OCI-LY1 (cell line): ENCODE results near the gene FANCC.

Source experiments
- H2AFZ ChIP-seq: fragments of 200-600 bp; sonication (generic), shearing (Covaris generic); 2 replicates; pipeline ENCODE4 v1.6.0; 2014; ENCODE audit warnings: antibody characterized with exemption, mild to moderate bottlenecking, low read length
- H3F3A ChIP-seq: fragments of 200-600 bp; sonication (generic), shearing (Covaris generic); 2 replicates; pipeline ENCODE4 v1.6.0; 2014; ENCODE audit warnings: mild to moderate bottlenecking, antibody characterized with exemption, low read length, moderate library complexity; ENCODE audit not compliant: insufficient read depth
- H3K27ac ChIP-seq: fragments of 200-600 bp; sonication (generic); 2 replicates; pipeline ENCODE4 v1.5.1; 2014; ENCODE audit warnings: low read length, mixed run types, mild to moderate bottlenecking, low read depth; ENCODE audit not compliant: poor library complexity, severe bottlenecking
- H3K27me3 ChIP-seq: fragments of 200-600 bp; sonication (generic); 2 replicates; pipeline ENCODE4 v1.6.0; 2014; ENCODE audit warnings: antibody characterized with exemption, mild to moderate bottlenecking, low read length, moderate library complexity; ENCODE audit not compliant: insufficient read depth
- H3K36me3 ChIP-seq: fragments of 200-600 bp; sonication (generic); 2 replicates; pipeline ENCODE4 v1.6.1; 2014; ENCODE audit warnings: mild to moderate bottlenecking, antibody characterized with exemption, low read length, moderate library complexity, mixed read lengths; ENCODE audit not compliant: insufficient read depth
- H3K4me1 ChIP-seq: fragments of 200-600 bp; sonication (generic); 2 replicates; pipeline ENCODE4 v1.5.1; 2014; ENCODE audit warnings: mild to moderate bottlenecking, low read length, moderate library complexity; ENCODE audit not compliant: insufficient read depth, severe bottlenecking
- H3K4me2 ChIP-seq: fragments of 200-600 bp; sonication (generic), shearing (Covaris generic); 2 replicates; pipeline ENCODE4 v1.6.1; 2014; ENCODE audit warnings: low read length
- H3K4me3 ChIP-seq: fragments of 200-600 bp; sonication (generic); 2 replicates; pipeline ENCODE4 v1.5.1; 2014; ENCODE audit warnings: low read length, low read depth, mild to moderate bottlenecking, mixed read lengths; ENCODE audit not compliant: poor library complexity, severe bottlenecking
- H3K79me2 ChIP-seq: fragments of 200-600 bp; shearing (Covaris generic); 2 replicates; pipeline ENCODE4 v1.6.1; 2016; ENCODE audit warnings: mixed run types, low read length, mixed read lengths; ENCODE audit not compliant: insufficient read depth
- H3K9ac ChIP-seq: fragments of 200-600 bp; sonication (generic), shearing (Covaris generic); 2 replicates; pipeline ENCODE4 v1.6.1; 2014; ENCODE audit warnings: mild to moderate bottlenecking, low read length, mixed read lengths
- H3K9me2 ChIP-seq: fragments of 200-600 bp; sonication (generic), shearing (Covaris generic); 2 replicates; pipeline ENCODE4 v1.6.1; 2014; ENCODE audit warnings: low read depth, mild to moderate bottlenecking, low read length, mixed read lengths
- H3K9me3 ChIP-seq: fragments of 200-600 bp; shearing (Covaris generic); 2 replicates; pipeline ENCODE4 v1.6.1; 2014; ENCODE audit warnings: low read length, mixed read lengths
- H4K20me1 ChIP-seq: fragments of 200-600 bp; sonication (generic), shearing (Covaris generic); 2 replicates; pipeline ENCODE4 v1.6.0; 2016; ENCODE audit warnings: mild to moderate bottlenecking, low read length; ENCODE audit not compliant: insufficient read depth
- CTCF ChIP-seq: fragments of 200-600 bp; sonication (generic), shearing (Covaris generic); IDR thresholded peaks from 2 replicates; pipeline ENCODE4 v1.5.1; 2017; ENCODE audit warnings: mild to moderate bottlenecking, antibody characterized with exemption, low read length, moderate library complexity, mixed read lengths
- EZH2 ChIP-seq: fragments of 200-600 bp; sonication (generic), shearing (Covaris generic); IDR thresholded peaks from 2 replicates; pipeline ENCODE4 v1.8.0; 2017; ENCODE audit warnings: borderline replicate concordance, mixed run types, mild to moderate bottlenecking, antibody characterized with exemption, low read length, moderate library complexity, mixed read lengths

Gene FANCC

GRCh38 chr9:95103281-95103771, 214.2 kb downstream of the FANCC start:
- TF ChIP-seq EZH2 (no peak), CTCF (no peak)
- Histone ChIP-seq H3K4me1 (peaks cover 12% of the 10 kb centered on the region), H3K27me3 (no peaks in the 10 kb centered on the region), H4K20me1 (no peaks in the 10 kb centered on the region), H3K4me3 (no peak overlapping the region), H3K79me2 (no peaks in the 10 kb centered on the region), H2AFZ (no peak overlapping the region), H3K9ac (no peak overlapping the region), H3F3A (no peaks in the 10 kb centered on the region), H3K27ac (no peak overlapping the region), H3K9me3 (no peaks in the 10 kb centered on the region), H3K36me3 (peaks cover 11% of the 10 kb centered on the region), H3K9me2 (no peaks in the 10 kb centered on the region), H3K4me2 (no peak overlapping the region)

- no peaks in the 10 kb centered on the region for H3K27me3 ChIP-seq
- H3K9me3 ChIP-seq, result no peaks in the 10 kb centered on the region
- H3K27ac ChIP-seq, result no peak overlapping the region
- no peaks in the 10 kb centered on the region for H3K79me2 ChIP-seq
- peaks cover 11% of the 10 kb centered on the region for H3K36me3 ChIP-seq
- H2AFZ ChIP-seq, result no peak overlapping the region
- H3F3A ChIP-seq, result no peaks in the 10 kb centered on the region
- H3K9ac ChIP-seq, result no peak overlapping the region
- H4K20me1 ChIP-seq, result no peaks in the 10 kb centered on the region
- no peaks in the 10 kb centered on the region for H3K9me2 ChIP-seq
- peaks cover 9% of the 10 kb centered on the region for H3K4me1 ChIP-seq
- no peak for TF ChIP-seq CTCF
- no peak for TF ChIP-seq EZH2
- no peak overlapping the region for H3K4me2 ChIP-seq
- no peak overlapping the region for H3K4me3 ChIP-seq
These were observed 214.9 kb downstream of the FANCC start for GRCh38 chr9:95102572-95102971.

GRCh38 chr9:95102001-95102433, 215.5 kb downstream of the FANCC start:
- Histone ChIP-seq H3K4me3 (no peak overlapping the region), H3F3A (no peaks in the 10 kb centered on the region), H3K27ac (no peak overlapping the region), H3K4me1 (peaks cover 3% of the 10 kb centered on the region), H3K9ac (no peak overlapping the region), H2AFZ (no peak overlapping the region), H3K4me2 (no peak overlapping the region), H3K9me3 (no peaks in the 10 kb centered on the region), H3K36me3 (peaks cover 11% of the 10 kb centered on the region), H4K20me1 (no peaks in the 10 kb centered on the region), H3K27me3 (no peaks in the 10 kb centered on the region), H3K79me2 (no peaks in the 10 kb centered on the region), H3K9me2 (no peaks in the 10 kb centered on the region)
- TF ChIP-seq EZH2 (no peak), CTCF (no peak)
